ENCODE measurements around the gene ASPSCR1. TPM values are rescaled to one million over a fixed set of nuclear protein-coding genes. Genes with fewer than 3 reads are reported as not detected.

ASPSCR1 gene
- total and polyA plus RNA-seq, 2 of the 13 experiments (the other 11 are each of a cell fraction or from before 2014, with no cell fraction given), result 274 to 314 TPM

- TF ChIP-seq POLR2AphosphoS5 (IDR thresholded peaks at IDR 0.05; ENCODE audit: low read depth, low read length), result peak; percentile 43; the same call in 1 of the 2 replicates
- no peak for TF ChIP-seq TBX3 (IDR thresholded peaks at IDR 0.05; ENCODE audit: borderline replicate concordance)
- TF ChIP-seq ELK4 (CRISPR knock-in tag; IDR thresholded peaks at IDR 0.05; ENCODE audit: borderline replicate concordance), result no peak
- TF ChIP-seq ZNF253 (CRISPR knock-in tag; IDR thresholded peaks at IDR 0.05; ENCODE audit: borderline replicate concordance), result peak; percentile 88; the same call in 1 of the 2 replicates
- TF ChIP-seq ZBTB33 (CRISPR knock-in tag; IDR thresholded peaks at IDR 0.05), result peak; percentile 99
- peak; percentile 98 for TF ChIP-seq AFF4 (CRISPR knock-in tag; IDR thresholded peaks at IDR 0.05)
- TF ChIP-seq ZNF275 (CRISPR knock-in tag; IDR thresholded peaks at IDR 0.05; ENCODE audit: borderline replicate concordance), result peak; percentile 60
- peak; percentile 81; the same call in 1 of the 2 replicates for TF ChIP-seq ZNF773 (CRISPR knock-in tag; IDR thresholded peaks at IDR 0.05; ENCODE audit: borderline replicate concordance)
- TF ChIP-seq ERF (CRISPR knock-in tag; IDR thresholded peaks at IDR 0.05), result no peak
- TF ChIP-seq ZNF740 (CRISPR knock-in tag; IDR thresholded peaks at IDR 0.05), result 0 out of 2 replicates have a peak, but pooled peaks have one; percentile 18
- TF ChIP-seq MED1 (CRISPR knock-in tag; IDR thresholded peaks at IDR 0.05), result peak; percentile 68
- TF ChIP-seq ISL2 (CRISPR knock-in tag; IDR thresholded peaks at IDR 0.05), result no peak; the same call in 1 of the 2 replicates
- TF ChIP-seq ZNF891 (CRISPR knock-in tag; IDR thresholded peaks at IDR 0.05), result peak; percentile 70; the same call in 1 of the 2 replicates
- TF ChIP-seq MAFF (IDR thresholded peaks at IDR 0.05; ENCODE audit: low read depth, low read length), result no peak
- 0 out of 2 replicates have a peak, but pooled peaks have one; percentile 13 for TF ChIP-seq ZSCAN29 (CRISPR knock-in tag; conservative IDR thresholded peaks at IDR 0.05)
- no peak for TF ChIP-seq NPAS2 (CRISPR knock-in tag; IDR thresholded peaks at IDR 0.05; ENCODE audit: borderline replicate concordance)
- TF ChIP-seq ZNF766 (CRISPR knock-in tag; IDR thresholded peaks at IDR 0.05; ENCODE audit: borderline replicate concordance), result no peak
These were observed 18.2 kb downstream of the ASPSCR1 start (continued) for GRCh38 chr17:81995463-81996231.
